ENCODE measurements around the gene C10orf53. TPM values are rescaled to one million over a fixed set of nuclear protein-coding genes. Genes with fewer than 3 reads are reported as not detected.
"Not testable (repeated sequence)": the region's sequence is repeated elsewhere in the genome, so short reads cannot be mapped to it uniquely, and the experiment has no call there.

Gene C10orf53
- total RNA-seq, 1 donor from 2014 or later = not detected

- DNase-seq = no peak
- H3K4me1 Mint-ChIP-seq = no peaks in the 10 kb centered on the region
- no peak overlapping the region for H3K4me3 Mint-ChIP-seq
- H3K36me3 Mint-ChIP-seq (ENCODE audit: low read depth) = no peaks in the 10 kb centered on the region
- intact Hi-C loops (cut with micrococcal nuclease) = no loop called here
- no peak overlapping the region for H3K27ac Mint-ChIP-seq
- H3K9me3 Mint-ChIP-seq = peaks cover 9% of the 10 kb centered on the region
- H3K27me3 Mint-ChIP-seq = no peaks in the 10 kb centered on the region
These were observed 18.2 kb upstream of the C10orf53 start for GRCh38 chr10:49661140-49661856.

DNA sequence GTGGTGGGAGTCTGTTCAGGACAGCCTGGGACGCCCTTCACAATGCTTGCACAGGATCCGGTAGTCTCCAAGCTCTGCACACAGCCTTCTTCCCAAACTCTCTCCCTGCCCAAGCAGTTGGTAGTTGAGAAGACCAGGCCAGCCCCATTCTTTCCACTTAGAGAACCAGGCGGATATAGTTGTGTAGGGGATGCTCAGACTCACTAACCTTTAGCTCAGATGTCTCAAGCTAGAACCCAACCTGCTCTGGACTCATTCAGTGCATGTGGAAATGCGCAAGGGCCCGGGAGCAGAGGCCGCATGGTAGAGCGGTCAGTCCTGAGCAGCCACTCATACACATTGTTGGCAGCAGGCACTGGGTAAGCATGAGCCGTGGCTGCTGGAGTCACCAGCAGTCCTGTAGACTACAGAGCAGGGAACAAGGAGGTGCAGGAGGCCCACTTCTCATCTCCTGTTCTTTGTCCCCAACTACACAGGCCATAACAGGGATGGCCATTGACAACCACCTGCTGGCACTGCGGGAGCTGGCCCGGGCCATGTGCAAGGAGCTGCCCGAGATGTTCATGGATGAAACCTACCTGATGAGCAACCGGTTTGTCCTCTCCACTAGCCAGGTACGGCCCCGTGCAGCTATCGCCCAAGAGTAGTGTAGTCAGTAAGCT lies 17.2 kb upstream of the C10orf53 start:
- H3K4me1 Mint-ChIP-seq = no peaks in the 10 kb centered on the region
- H3K36me3 Mint-ChIP-seq (ENCODE audit: low read depth) = no peaks in the 10 kb centered on the region
- H3K4me3 Mint-ChIP-seq = no peak overlapping the region
- intact Hi-C loops (cut with micrococcal nuclease) = no loop called here
- DNase-seq = no peak
- H3K27ac Mint-ChIP-seq = no peak overlapping the region
- H3K27me3 Mint-ChIP-seq = no peaks in the 10 kb centered on the region
- H3K9me3 Mint-ChIP-seq = peaks cover 9% of the 10 kb centered on the region

DNA sequence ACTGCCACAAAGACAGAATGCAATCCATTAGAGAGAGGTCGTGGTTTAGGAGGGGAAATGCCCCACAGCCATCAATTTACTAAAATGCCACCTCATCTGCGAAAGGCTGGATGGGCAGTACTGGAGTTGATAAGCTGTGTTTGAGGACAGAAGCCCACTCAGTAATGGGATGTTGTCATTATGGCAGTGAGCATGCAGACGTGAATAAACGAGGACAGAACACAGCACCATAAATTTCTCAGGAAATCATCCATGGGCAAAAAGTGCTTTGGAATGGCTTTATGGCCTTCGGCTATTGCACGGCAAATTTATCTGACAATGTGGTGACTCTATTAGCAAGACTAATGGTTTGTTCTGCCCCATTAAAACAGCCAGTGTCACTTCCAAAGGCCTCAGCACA lies 15.9 kb upstream of the C10orf53 start:
- Mint-ChIP-seq H3K27me3 (peaks cover under 1% of the 10 kb centered on the region), H3K4me1 (no peaks in the 10 kb centered on the region), H3K27ac (no peak overlapping the region), H3K9me3 (peaks cover 9% of the 10 kb centered on the region), H3K4me3 (no peak overlapping the region), H3K36me3 (ENCODE audit: low read depth) (no peaks in the 10 kb centered on the region)
- intact Hi-C loops (cut with micrococcal nuclease) = no loop called here
- DNase-seq = no peak

- Mint-ChIP-seq H3K4me1 (no peaks in the 10 kb centered on the region), H3K27ac (no peak overlapping the region), H3K9me3 (peaks cover 3% of the 10 kb centered on the region), H3K27me3 (peaks cover 4% of the 10 kb centered on the region), H3K36me3 (ENCODE audit: low read depth) (no peaks in the 10 kb centered on the region), H3K4me3 (no peak overlapping the region)
- peak; percentile 14 for DNase-seq
- intact Hi-C loops (cut with micrococcal nuclease) = no loop called here
These were observed 15.2 kb upstream of the C10orf53 start for GRCh38 chr10:49664006-49664841.

- no peaks in the 10 kb centered on the region for H3K9me3 Mint-ChIP-seq
- H3K4me3 Mint-ChIP-seq = no peak overlapping the region
- H3K27ac Mint-ChIP-seq = no peak overlapping the region
- no peaks in the 10 kb centered on the region for H3K4me1 Mint-ChIP-seq
- peaks cover 4% of the 10 kb centered on the region for H3K27me3 Mint-ChIP-seq
- no peak for DNase-seq
- no peaks in the 10 kb centered on the region for H3K36me3 Mint-ChIP-seq (ENCODE audit: low read depth)
- intact Hi-C loops (cut with micrococcal nuclease) = no loop called here
These were observed 14.6 kb upstream of the C10orf53 start for GRCh38 chr10:49664842-49665355.

DNA sequence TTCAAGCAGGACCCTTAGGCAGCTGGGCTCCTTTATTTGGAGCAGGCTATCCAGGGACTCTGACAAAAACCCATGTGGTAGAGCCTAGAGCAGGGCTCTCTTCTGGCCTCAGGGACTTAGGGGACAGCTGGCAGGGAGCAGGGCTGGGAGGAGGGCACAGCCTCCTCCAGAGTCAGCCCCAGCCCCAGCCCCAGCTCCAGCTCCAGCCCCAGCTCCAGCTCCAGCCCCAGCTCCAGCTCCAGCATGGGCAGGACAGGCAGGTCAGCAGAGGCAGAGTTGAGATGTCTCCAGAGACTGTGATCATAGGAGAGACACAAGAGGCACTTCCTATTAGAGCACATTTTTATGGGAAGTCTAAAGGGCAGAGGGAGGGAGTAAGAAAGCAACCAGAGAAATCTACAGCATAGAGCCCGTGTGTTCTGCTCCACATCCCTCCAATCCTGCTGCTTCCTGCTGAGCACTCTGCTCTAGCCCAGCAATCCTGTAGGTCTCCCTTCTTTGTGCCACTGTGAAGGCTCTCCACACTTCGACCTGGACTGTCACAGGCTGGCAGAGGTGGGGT lies 13.3 kb upstream of the C10orf53 start:
- no peaks in the 10 kb centered on the region for H3K9me3 Mint-ChIP-seq
- intact Hi-C loops (cut with micrococcal nuclease) = no loop called here
- DNase-seq = no peak
- peaks cover 12% of the 10 kb centered on the region for H3K27me3 Mint-ChIP-seq
- H3K36me3 Mint-ChIP-seq (ENCODE audit: low read depth) = no peaks in the 10 kb centered on the region
- H3K4me1 Mint-ChIP-seq = no peaks in the 10 kb centered on the region
- H3K4me3 Mint-ChIP-seq = no peak overlapping the region
- H3K27ac Mint-ChIP-seq = no peak overlapping the region

- DNase-seq = no peak
- Mint-ChIP-seq H3K27me3 (peaks cover 15% of the 10 kb centered on the region), H3K27ac (no peak overlapping the region), H3K9me3 (no peaks in the 10 kb centered on the region), H3K4me1 (no peaks in the 10 kb centered on the region), H3K36me3 (ENCODE audit: low read depth) (no peaks in the 10 kb centered on the region), H3K4me3 (no peak overlapping the region)
- intact Hi-C loops (cut with micrococcal nuclease) = no loop called here
These were observed 12.8 kb upstream of the C10orf53 start for GRCh38 chr10:49666685-49667084.

DNA sequence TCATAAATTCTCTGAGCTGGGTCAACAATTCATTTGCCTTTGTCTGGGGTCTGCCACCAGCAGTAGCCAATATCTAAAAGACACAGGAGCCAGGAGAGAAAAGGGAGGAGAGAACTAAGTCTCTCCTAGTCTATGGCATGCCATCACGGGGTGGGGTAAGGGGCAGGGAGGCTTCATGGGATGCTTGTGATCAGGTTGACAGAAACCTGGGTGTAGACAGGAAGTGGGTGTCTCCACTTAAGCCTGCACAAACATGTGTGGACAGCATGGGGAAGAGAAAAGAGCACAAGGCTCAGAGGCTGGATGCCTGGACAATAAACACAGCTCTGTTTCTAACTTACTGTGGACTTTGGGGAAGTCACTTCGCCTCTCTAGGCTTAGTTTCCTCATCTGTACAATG lies 11.5 kb upstream of the C10orf53 start:
- intact Hi-C loops (cut with micrococcal nuclease) = no loop called here
- H3K9me3 Mint-ChIP-seq = no peaks in the 10 kb centered on the region
- no peak overlapping the region for H3K27ac Mint-ChIP-seq
- H3K36me3 Mint-ChIP-seq (ENCODE audit: low read depth) = no peaks in the 10 kb centered on the region
- H3K4me1 Mint-ChIP-seq = no peaks in the 10 kb centered on the region
- no peak overlapping the region for H3K4me3 Mint-ChIP-seq
- no peak for DNase-seq
- peaks cover 17% of the 10 kb centered on the region for H3K27me3 Mint-ChIP-seq

- intact Hi-C loops (cut with micrococcal nuclease) = no loop called here
- Mint-ChIP-seq H3K4me3 (no peak overlapping the region), H3K36me3 (ENCODE audit: low read depth) (no peaks in the 10 kb centered on the region), H3K4me1 (no peaks in the 10 kb centered on the region), H3K27me3 (peaks cover 23% of the 10 kb centered on the region), H3K9me3 (no peaks in the 10 kb centered on the region), H3K27ac (no peak overlapping the region)
- DNase-seq = no peak
These were observed 10.8 kb upstream of the C10orf53 start for GRCh38 chr10:49668684-49669083.

- DNase-seq = no peak
- Mint-ChIP-seq H3K27me3 (peaks cover 34% of the 10 kb centered on the region), H3K9me3 (peaks cover 13% of the 10 kb centered on the region), H3K27ac (no peak overlapping the region), H3K4me1 (no peaks in the 10 kb centered on the region), H3K36me3 (ENCODE audit: low read depth) (no peaks in the 10 kb centered on the region), H3K4me3 (peak overlapping the region; percentile 10)
- intact Hi-C loops (cut with micrococcal nuclease) = no loop called here
These were observed 498 bp upstream of the C10orf53 start for GRCh38 chr10:49678827-49679479.

DNA sequence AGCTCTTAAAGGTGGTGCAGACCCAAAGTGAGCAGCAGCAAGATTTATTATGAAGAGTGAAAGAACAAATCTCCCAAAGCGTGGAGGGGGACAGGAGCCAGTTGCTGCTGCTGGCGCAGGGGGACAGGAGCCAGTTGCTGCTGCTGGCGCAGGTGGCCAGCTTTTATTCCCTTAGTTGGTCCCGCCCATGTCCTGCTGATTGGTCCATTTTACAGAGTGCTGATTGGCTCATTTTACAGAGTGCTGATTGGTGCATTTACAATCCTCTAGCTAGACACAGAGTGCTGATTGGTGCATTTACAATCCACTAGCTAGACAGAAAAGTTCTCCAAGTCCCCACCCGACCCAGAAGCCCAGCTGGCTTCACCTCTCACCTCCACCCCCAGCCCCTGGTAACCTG lies 3.0 kb downstream of the C10orf53 start:
- H3K4me1 Mint-ChIP-seq; H3K36me3 Mint-ChIP-seq (ENCODE audit: low read depth); H3K27ac Mint-ChIP-seq; intact Hi-C loops (cut with micrococcal nuclease); DNase-seq; H3K4me3 Mint-ChIP-seq: not testable (repeated sequence)
- H3K27me3 Mint-ChIP-seq = peaks cover 22% of the 10 kb centered on the region
- H3K9me3 Mint-ChIP-seq = peaks cover 13% of the 10 kb centered on the region

- peaks cover 20% of the 10 kb centered on the region for H3K27me3 Mint-ChIP-seq
- H3K4me1 Mint-ChIP-seq = no peaks in the 10 kb centered on the region
- H3K9me3 Mint-ChIP-seq = peaks cover 13% of the 10 kb centered on the region
- no peak for DNase-seq
- intact Hi-C loops (cut with micrococcal nuclease) = no loop called here
- H3K27ac Mint-ChIP-seq = no peak overlapping the region
- no peaks in the 10 kb centered on the region for H3K36me3 Mint-ChIP-seq (ENCODE audit: low read depth)
- no peak overlapping the region for H3K4me3 Mint-ChIP-seq
These were observed 3.4 kb downstream of the C10orf53 start for GRCh38 chr10:49682879-49683278.

GRCh38 chr10:49686651-49687050 lies 7.2 kb downstream of the C10orf53 start:
- H3K27me3 Mint-ChIP-seq = peaks cover 44% of the 10 kb centered on the region

More at GRCh38 chr10:49686651-49687050, 7.2 kb downstream of the C10orf53 start:
- Mint-ChIP-seq H3K36me3 (ENCODE audit: low read depth) (no peaks in the 10 kb centered on the region), H3K4me3 (no peak overlapping the region), H3K4me1 (no peaks in the 10 kb centered on the region), H3K9me3 (peaks cover 7% of the 10 kb centered on the region), H3K27ac (no peak overlapping the region)
- intact Hi-C loops (cut with micrococcal nuclease) = no loop called here
- no peak for DNase-seq
